Keratinocyte (primary cell): ENCODE results near the gene PCDHGB3. TPM values are rescaled to one million over a fixed set of nuclear protein-coding genes. Genes with fewer than 3 reads are reported as not detected.
A peak's percentile ranks its signal among the peaks of the same experiment; 100 is the strongest.

Experiments used
- DNase-seq: peaks from one replicate; pipeline ENCODE4 v3.0.0-alpha.2; 2011; ENCODE audit warnings: low read depth, missing footprints, low spot score
- FAIRE-seq: peaks from 2 replicates; lab custom pipeline; 2011; peaks lifted over from hg19 to GRCh38; lab: Jason Lieb, UNC
- H2AFZ ChIP-seq: 2 replicates; pipeline ENCODE4 v1.6.0; 2012; ENCODE audit warnings: low read length, control low read depth, inconsistent platforms; ENCODE audit not compliant: control insufficient read depth
- H3K27ac ChIP-seq: 2 replicates; pipeline ENCODE4 v1.5.1; 2011; ENCODE audit warnings: low read length; ENCODE audit not compliant: control insufficient read depth, insufficient read depth
- H3K27me3 ChIP-seq: 3 replicates; pipeline ENCODE4 v1.6.0; 2011; ENCODE audit warnings: low read length; ENCODE audit not compliant: control insufficient read depth, insufficient read depth; ENCODE audit errors: extremely low read depth
- H3K36me3 ChIP-seq, 2 experiments: 2 replicates in 1 of 2; 3 replicates in 1 of 2; pipeline ENCODE4 v1.5.1; 2011; ENCODE audit warnings: low read length in 2 of 2, mild to moderate bottlenecking in 1 of 2; ENCODE audit not compliant: control insufficient read depth in 2 of 2, insufficient read depth in 2 of 2; ENCODE audit errors: extremely low read depth in 1 of 2
- H3K4me1 ChIP-seq: 3 replicates; pipeline ENCODE4 v1.5.1; 2011; ENCODE audit warnings: low read length; ENCODE audit not compliant: control insufficient read depth, insufficient read depth; ENCODE audit errors: extremely low read depth
- H3K4me2 ChIP-seq: 3 replicates; pipeline ENCODE4 v1.6.0; 2011; ENCODE audit warnings: low read depth, low read length; ENCODE audit not compliant: control insufficient read depth, insufficient read depth; ENCODE audit errors: extremely low read depth
- H3K4me3 ChIP-seq, 3 experiments: fragments of 200-600 bp in 1 of 3; sonication (generic) in 1 of 3; 2 replicates in 2 of 3; 3 replicates in 1 of 3; pipeline ENCODE4 v1.5.1; 2011 to 2016; ENCODE audit warnings: low read length in 3 of 3, mild to moderate bottlenecking in 3 of 3, control low read depth in 2 of 3, inconsistent platforms in 1 of 3, low read depth in 1 of 3, mixed read lengths in 1 of 3, mixed run types in 1 of 3, moderate library complexity in 1 of 3; ENCODE audit not compliant: control insufficient read depth in 2 of 3, insufficient read depth in 2 of 3; ENCODE audit errors: extremely low read depth in 1 of 3
- H3K79me2 ChIP-seq: 2 replicates; pipeline ENCODE4 v1.6.0; 2012; ENCODE audit warnings: low read length; ENCODE audit not compliant: control insufficient read depth, insufficient read depth
- H3K9ac ChIP-seq: 3 replicates; pipeline ENCODE4 v1.6.0; 2011; ENCODE audit warnings: low read length; ENCODE audit not compliant: control insufficient read depth, insufficient read depth; ENCODE audit errors: extremely low read depth
- H3K9me1 ChIP-seq: 3 replicates; pipeline ENCODE4 v1.6.0; 2011; ENCODE audit warnings: low read length; ENCODE audit not compliant: control insufficient read depth, insufficient read depth; ENCODE audit errors: extremely low read depth
- H3K9me3 ChIP-seq: 2 replicates; pipeline ENCODE4 v1.5.1; 2012; ENCODE audit warnings: low read depth, low read length; ENCODE audit not compliant: control insufficient read depth
- H4K20me1 ChIP-seq: 3 replicates; pipeline ENCODE4 v1.6.0; 2011; ENCODE audit warnings: low read length; ENCODE audit not compliant: control insufficient read depth, insufficient read depth; ENCODE audit errors: extremely low read depth
- CTCF ChIP-seq, 3 experiments: IDR thresholded peaks in 1 of 3; conservative IDR thresholded peaks in 1 of 3; optimal IDR thresholded peaks in 1 of 3; 2 replicates in 2 of 3; 3 replicates in 1 of 3; pipeline versions ENCODE3 to v1.5.1; 2011; ENCODE audit warnings: low read length in 3 of 3, mild to moderate bottlenecking in 3 of 3, moderate library complexity in 2 of 3, control low read depth in 1 of 3, inconsistent platforms in 1 of 3; ENCODE audit not compliant: insufficient read depth in 2 of 3; ENCODE audit errors: extremely low read depth in 1 of 3
- EZH2 ChIP-seq: IDR thresholded peaks from one replicate; pipeline ENCODE4 v1.6.1; 2012; ENCODE audit warnings: inconsistent platforms, mild to moderate bottlenecking, low read length, moderate library complexity
- dilution Hi-C: fragments of 300-500 bp; cut with MboI; formaldehyde crosslinking; loops from one replicate; pipeline ENCODE4 v1.7.0; 2020; ENCODE audit warnings: low sequenced_read_pairs; ENCODE audit not compliant: extremely low pct_ligation_motif_present
- polyA minus RNA-seq, 3 experiments: library from RNA; depleted of rRNA, polyadenylated mRNA; stranded (reverse); fragments of >200 nt; gene quantifications; 1 replicate in 1 of 3; 2 replicates in 1 of 3; 3 replicates in 1 of 3; pipeline ENCODE4 v1.2.3, GENCODE V29; 2011
- polyA plus RNA-seq, 5 experiments: library from polyadenylated mRNA; depleted of rRNA in 3 of 5; stranded (reverse) in 3 of 5; stranded (forward) in 1 of 5; unstranded in 1 of 5; fragments of >200 nt; gene quantifications; 1 replicate in 1 of 5; 2 replicates in 3 of 5; 3 replicates in 1 of 5; pipeline versions ENCODE4 v1.2.1 to v1.2.3, GENCODE V29; 2011 to 2012; ENCODE audit warnings: missing spikeins in 2 of 5, low read depth in 1 of 5, low replicate concordance in 1 of 5

The PCDHGB3 gene
- 0.17 to 0.28 TPM (median 0.18 TPM) in 3 replicates for polyA plus RNA-seq
- 0.21 TPM for polyA plus RNA-seq (2011; ENCODE audit: low read depth)
- 0.03 and 0.05 TPM in 2 replicates for polyA plus RNA-seq (2011; cell fraction: cytosol; rRNA removed)
- polyA plus RNA-seq (2011; cell fraction: nucleus; rRNA removed) = 0.88 and 1.1 TPM in 2 replicates
- polyA plus RNA-seq (2012; ENCODE audit: low replicate concordance) = 0.10 and 0.18 TPM in 2 replicates
- 0.46 to 0.58 TPM (median 0.52 TPM) in 3 replicates for polyA minus RNA-seq
- not detected for polyA minus RNA-seq (2011; cell fraction: cytosol; rRNA and poly(A)+ RNA removed)
- 1.3 and 2.4 TPM in 2 replicates for polyA minus RNA-seq (2011; cell fraction: nucleus; rRNA and poly(A)+ RNA removed)

GRCh38 chr5:141369994-141370848 is at the start of gene PCDHGB3:
PCDHGB3 (plus strand) TSS chr5:141370242; CDS start chr5:141370395, 153 bp downstream.
- Histone ChIP-seq H3K4me2 (peak within 1 kb of the TSS; percentile 29), H2AFZ (peak within 1 kb of the TSS; percentile 33), H3K9ac (no peak within 1 kb of the TSS), H3K27me3 (peaks cover 42% of the 10 kb centered on the region), H3K79me2 (no peaks in the 10 kb centered on the region), H3K9me1 (no peaks in the 10 kb centered on the region), H3K4me3 (peak within 1 kb of the TSS in 2 of 3 experiments; percentile 1 to 31), H3K4me1 (no peaks in the 10 kb centered on the region), H3K9me3 (peaks cover 33% of the 10 kb centered on the region), H4K20me1 (no peaks in the 10 kb centered on the region), H3K27ac (no peak within 1 kb of the TSS), H3K36me3 (no peaks in the 10 kb centered on the region)
- dilution Hi-C loops = no loop called here
- TF ChIP-seq EZH2 (no peak), CTCF (optimal IDR thresholded peaks at IDR 0.05 in 1 of 3, IDR thresholded peaks at IDR 0.05 in 1 of 3, conservative IDR thresholded peaks at IDR 0.05 in 1 of 3; ENCODE audit: extremely low read depth in 1 of 3, insufficient read depth in 2 of 3, low read length in 3 of 3) (peak; percentile 30 to 55 (median 31))
- FAIRE-seq (no peak), DNase-seq (no peak)

- H3K4me3 ChIP-seq = no peak overlapping the region
- no peaks in the 10 kb centered on the region for H3K9me1 ChIP-seq
- dilution Hi-C loops = no loop called here
- TF ChIP-seq CTCF (optimal IDR thresholded peaks at IDR 0.05 in 1 of 3, IDR thresholded peaks at IDR 0.05 in 1 of 3, conservative IDR thresholded peaks at IDR 0.05 in 1 of 3; ENCODE audit: extremely low read depth in 1 of 3, insufficient read depth in 2 of 3, low read length in 3 of 3) = no peak
- no peak for TF ChIP-seq EZH2
- peaks cover 15% of the 10 kb centered on the region for H3K79me2 ChIP-seq
- no peak overlapping the region for H3K9ac ChIP-seq
- H3K27me3 ChIP-seq = no peaks in the 10 kb centered on the region
- H3K4me1 ChIP-seq = peaks cover 8% of the 10 kb centered on the region
- H3K4me2 ChIP-seq = no peak overlapping the region
- H2AFZ ChIP-seq = no peak overlapping the region
- H3K36me3 ChIP-seq = peaks cover 1 to 12% of the 10 kb centered on the region in 2 experiments
- peaks cover 22% of the 10 kb centered on the region for H3K9me3 ChIP-seq
- no peak overlapping the region for H3K27ac ChIP-seq
- DNase-seq (no peak), FAIRE-seq (no peak)
- no peaks in the 10 kb centered on the region for H4K20me1 ChIP-seq
Measured at GRCh38 chr5:141322261-141322660, 47.8 kb upstream of the PCDHGB3 start.
